D341Med (cell line): ENCODE results near the gene ERC2.

Experiments
- DNase-seq: peaks from one replicate; pipeline ENCODE4 v3.0.0; 2012; ENCODE audit warnings: low spot score

Gene ERC2

DNA sequence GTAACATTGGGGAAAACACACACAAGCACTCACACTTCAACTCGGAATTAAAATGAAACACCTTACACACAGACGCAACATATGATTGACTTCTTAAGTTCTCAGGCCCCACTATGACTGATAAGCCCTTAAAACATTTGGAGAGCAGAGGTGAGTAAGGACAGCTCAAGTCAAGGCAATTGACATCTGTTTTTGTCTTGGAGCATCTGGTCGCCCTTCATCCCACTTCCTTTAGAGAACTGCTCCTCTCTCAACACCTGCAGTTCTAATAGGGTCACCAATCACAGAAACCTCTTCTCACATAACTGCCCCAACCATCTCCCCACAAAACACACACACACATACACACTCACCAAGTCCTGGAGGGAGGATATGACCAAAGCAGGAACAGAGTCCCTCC, 43.4 kb downstream of the ERC2 start:
- no peak for DNase-seq

DNA sequence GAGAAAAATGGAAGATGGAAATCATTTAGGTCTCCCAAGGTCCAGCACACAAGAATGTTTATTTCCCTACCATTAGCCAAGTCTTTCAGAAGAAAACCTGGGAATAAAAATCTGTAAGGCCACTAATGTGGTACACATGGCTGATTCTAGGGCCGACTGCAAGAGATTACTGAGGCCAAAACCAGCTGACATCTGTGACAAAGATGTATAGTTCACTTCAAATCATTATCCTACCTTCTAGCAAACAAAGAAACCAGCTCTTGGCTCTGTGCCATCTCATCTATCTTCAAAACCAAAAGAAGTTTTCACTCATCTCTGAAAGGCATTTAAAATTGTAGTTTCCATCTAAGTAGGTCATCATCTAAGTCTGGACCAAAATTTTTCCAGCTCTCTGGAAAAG, 43.9 kb downstream of the ERC2 start:
- no peak for DNase-seq

DNA sequence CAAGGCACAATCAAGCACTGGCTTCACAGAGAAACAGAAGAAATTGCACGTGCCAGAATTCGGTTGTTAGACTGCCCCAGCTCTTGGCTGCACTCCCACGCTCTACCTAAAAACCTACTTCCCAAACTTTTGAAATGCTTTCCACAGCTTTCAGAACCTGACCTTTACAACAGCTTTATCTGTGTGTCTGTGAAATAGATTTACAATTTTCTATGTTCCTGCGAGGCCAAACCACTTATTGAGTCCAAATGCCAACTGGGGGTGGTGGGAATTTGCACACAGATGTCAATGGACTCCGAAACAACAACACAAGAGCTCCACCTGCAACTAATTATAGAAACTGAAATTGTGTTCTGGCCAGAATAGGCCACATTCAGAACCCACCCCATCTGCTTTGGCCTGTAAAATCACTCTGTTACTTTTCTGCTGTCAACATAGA, 44.6 kb downstream of the ERC2 start:
- DNase-seq: no peak

DNA sequence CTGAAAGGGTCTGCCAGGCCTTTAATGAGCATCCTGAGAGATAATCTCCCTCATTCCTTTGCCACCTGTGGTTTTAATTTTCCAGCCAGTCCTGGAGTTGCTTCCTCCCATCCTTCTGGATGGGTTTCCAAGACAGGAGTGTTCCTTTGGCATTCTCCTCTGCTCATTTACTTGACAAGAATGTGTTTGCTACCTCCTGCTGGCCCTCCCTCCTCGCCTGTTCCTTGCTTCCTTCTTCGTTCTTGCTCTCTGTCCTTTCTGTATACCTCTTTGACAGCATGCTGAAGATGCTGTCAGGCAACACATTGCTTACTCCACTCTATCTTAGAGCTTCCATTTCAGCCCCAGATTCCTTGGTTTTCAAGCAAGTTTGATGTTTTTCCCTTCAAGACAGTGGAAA, 46.0 kb downstream of the ERC2 start:
- DNase-seq: no peak

DNA sequence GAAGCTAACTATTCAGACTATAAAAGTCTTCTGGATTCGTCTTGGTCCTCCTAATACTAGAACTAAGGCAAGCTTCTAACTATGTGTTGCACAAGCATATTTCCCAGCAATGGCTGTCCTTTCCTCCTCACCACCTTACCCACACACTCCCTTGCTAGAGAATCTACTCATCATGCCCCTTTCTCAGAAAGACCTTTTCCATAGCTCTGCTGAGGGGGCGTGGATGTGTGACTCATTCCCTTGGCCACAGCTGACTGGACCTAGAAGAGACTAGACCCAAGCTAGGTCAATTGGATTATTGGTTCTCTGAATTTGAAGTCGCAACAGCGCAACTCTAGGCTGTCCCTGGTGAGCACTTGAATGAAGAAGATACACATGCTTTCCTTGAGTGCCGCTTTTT, 47.1 kb downstream of the ERC2 start:
- DNase-seq: no peak

DNA sequence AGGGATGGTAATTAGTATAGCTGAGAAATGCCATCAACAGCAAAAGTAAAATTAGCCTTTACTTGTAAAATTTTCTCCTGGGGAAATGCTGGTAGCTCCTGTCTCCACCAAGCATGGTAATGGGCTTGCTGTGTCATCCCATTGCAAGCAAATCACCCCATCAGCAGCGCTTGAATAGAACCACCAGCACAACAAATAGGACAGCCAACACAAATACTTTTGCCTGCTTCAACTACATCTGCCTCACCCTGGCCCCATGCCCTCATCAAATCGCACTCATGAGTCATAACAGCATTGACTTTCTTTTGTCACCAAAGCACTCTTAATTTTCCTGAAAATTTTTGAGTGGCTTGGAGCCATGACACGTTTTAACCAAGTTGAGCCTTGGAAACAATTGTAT, 52.6 kb downstream of the ERC2 start:
- no peak for DNase-seq

DNA sequence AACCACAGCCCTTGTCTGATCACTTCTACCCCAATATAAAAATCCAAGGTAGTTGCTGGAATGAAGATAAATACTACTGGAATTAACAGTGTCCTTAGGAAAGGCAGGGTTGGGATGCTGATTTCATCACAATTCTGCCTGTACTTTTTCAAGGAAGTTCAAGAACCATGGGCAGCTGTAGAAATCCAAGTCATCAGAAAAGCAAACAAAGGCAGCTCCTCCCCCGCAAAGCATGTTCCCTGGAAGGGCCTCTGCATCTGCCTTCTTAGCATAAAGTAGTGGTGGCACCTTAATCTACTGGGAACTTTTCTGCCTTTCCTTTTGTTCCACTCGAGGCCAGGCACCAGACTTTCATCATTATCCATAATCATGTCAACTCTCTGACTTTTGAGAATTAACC, 54.4 kb downstream of the ERC2 start:
- no peak for DNase-seq

DNA sequence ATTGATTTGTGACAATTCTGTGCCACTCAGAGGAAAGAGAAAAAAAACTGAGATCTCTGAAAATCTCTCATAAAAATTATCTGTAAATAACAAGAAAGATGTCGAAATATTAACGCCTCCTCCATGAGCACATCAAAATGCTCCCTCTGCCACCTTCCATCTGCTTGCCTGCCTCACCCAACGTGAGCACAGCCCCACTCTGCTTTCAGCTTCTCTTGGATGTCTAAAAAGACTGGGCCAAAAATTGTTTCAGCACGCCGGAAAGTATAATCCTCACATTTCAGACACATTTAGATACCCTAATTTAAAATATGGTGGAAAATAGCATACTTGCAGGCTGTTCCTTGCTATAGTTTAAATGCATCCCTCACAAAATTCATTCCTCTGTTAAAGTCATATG, 57.1 kb downstream of the ERC2 start:
- DNase-seq: no peak

DNA sequence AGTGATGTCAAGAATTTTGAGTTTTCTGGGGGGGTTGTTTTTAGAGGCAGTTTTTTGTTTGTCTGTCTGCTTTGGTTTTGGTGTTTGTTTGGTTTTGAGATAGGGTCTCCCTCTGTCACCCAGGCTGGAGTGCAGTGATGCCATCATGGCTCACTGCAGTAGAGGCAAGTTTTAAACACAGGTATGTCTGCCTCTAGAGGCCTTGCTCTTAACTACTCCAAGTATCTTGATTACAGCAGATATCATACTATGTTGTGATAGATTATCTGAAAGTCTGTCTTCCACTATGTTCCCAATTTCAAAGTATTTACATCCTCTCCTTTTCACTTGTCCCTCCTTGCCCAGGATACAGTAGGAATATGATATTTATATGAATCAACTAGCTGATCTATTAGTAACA, 57.7 kb downstream of the ERC2 start:
- no peak for DNase-seq

DNA sequence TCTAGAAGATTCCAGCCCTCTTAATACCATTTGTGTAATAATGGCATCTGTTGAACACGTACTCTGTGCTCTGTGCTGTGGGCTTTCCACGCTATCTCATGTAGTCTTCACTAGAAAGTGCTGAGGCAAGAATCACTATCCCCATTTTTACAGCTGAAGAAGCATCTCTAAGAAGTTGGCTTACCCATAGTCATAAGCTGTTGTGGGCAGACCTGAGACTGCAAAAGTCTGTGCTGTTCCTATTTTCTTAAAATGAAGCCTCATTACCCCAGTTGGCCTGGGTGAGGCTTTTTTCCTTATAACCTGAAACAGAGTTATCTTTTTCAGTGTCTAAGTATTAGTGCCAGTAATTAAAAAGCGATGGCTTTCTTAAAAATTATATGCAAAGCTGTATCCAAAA, 58.5 kb downstream of the ERC2 start:
- DNase-seq: no peak

DNA sequence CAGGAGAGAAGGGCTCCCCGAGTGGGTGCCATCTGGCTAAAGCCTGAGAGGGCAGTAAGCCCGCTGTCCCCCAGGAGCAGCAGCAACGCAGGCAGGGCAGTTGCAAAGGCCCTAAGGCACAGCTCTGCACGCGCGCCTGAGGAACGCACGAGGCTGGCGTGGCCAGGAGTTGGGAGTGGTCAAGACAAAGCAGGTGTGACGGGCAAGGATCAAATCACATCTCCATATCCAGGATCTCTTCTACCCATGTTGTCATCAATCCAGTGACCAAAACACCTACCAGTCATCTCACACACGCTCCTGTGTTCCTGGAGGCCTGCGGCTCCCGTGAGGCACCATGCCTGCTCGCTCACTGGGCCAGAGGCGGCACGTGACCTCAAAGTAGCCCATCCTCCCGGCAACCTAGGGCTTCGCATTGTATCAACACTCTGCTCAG, 59.5 kb downstream of the ERC2 start:
- no peak for DNase-seq

DNA sequence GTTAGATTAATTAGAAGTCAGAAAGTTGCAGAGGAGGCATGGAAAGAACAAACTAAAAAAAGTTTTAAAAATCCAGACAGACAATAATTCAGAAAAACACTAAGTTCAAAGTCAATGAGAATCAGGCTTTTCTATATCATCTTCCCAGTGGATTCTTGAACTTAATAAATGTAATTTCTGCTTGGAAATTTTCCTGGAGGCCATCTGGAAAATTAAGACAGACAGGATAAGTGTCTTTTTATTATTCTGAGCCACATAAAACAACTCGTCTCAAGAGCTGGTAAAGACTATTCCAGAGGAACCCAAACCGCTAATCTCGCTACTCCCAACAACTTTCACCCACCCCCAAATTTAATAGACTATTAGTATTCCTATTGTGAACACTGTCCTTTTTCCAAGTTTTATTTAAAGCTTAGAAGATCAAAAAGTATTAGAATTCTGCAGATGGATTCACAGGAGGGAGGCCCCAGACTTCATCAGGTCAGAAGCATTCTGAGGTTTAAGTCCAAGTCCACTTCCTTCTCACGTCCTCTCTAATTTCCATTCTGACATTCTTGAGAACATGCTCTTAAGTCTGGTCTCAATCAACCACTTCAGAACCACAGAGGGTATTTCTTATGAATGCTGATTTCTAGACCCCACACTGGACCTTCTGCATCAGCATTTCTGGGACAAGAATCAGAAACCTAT, 61.3 kb downstream of the ERC2 start:
- DNase-seq: no peak

DNA sequence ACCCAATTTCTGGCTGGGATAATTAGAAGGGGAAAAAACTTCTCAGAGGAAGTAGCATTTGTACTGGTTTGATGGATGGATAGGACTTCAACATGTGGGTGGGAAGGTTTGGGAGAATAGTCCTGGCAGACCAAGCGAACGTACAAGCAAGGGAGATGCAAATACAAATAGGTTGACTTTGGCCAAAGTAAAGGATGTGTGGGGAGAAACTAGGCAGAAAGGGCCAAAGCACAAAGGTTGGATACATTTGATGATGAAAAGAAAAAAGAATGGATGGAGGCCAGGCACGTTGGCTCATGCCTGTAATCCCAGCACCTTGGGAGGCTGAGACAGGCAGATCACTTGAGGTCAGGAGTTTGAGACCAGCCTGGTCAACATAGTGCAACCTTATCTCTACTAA, 63.4 kb downstream of the ERC2 start:
- no peak for DNase-seq

DNA sequence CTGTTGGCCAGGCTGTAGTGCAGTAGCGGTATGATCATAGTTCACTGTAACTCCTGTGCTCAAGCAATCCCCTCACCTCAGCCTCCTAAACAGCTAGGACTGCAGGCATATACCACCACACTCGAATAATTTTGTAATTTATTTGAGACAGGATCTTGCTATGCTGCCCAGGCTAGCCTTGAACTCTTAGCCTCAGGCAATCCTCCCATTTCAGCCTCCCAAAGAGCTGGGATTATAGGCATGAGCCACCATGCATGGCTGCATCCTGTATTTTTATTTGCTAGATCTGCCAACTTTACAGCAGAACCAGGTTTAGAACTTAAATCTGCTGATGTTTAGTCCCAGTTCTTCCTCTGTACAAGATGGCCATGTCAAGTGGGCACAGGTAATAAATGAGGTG, 69.6 kb downstream of the ERC2 start:
- DNase-seq: no peak

DNA sequence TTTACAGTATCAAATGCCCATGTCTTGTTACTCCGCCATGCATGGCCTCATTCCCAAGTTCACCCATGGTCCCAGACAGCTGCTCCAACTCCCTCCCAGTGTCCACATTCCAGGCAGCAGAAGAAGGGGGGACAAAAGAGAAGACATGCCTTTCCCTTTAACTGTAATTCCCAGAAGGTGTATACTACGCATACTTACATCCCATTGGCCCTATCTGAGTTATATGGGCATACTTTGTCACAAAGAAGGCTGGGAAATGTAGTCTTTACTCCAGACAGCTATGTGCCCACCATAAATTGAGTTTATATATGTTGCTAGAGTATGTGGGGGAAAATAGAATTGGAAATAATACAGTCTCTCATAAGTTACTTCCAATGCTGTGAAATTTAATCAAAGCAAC, 70.5 kb downstream of the ERC2 start:
- no peak for DNase-seq

DNA sequence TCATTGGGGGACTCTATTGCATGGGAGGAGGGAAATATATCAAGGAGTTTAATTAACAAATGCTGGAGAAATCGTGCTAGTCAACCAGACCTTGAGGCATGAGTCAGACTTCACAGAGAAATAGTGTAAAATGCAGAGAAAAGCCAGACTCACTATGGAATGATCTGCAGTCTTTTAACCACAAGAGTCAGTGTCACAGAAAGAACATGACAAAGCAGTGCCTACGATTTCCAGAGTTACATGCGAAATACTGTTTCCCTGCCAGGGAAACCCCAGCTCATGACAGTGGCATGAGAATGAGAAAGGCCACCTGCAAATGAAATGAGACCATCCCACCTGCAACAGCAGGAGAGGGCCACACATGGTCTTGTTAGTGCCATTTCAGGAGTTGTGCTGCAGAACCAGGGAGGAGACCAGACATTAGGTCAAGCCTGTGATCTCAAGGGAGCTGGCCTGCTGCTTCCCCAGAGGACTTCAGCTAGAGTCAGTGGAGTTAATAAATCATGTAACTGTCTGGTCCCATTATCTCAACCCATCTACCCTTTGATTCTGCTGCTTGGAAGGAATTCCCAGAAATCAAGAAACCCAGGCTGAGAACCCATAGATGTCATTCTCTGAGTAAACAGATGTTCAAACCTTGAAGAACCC, 79.0 kb downstream of the ERC2 start:
- no peak for DNase-seq

DNA sequence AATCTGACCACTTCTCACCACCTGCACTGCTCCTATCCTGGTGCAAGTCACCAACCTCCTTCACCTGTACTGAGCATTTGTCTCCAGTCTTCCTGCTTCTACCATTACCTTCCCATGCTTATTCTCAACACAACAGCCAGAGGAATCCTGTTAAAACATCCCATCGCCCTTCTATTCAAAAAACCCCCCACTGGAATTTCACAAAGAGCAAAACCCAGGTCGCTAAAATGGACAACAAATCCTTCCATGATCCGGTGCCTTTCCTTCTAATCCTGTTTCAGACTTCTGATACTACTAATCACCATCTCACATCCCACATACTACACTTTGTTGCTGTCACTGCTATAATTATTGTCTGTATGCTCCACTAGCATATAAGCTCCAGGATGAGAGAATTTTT, 85.2 kb downstream of the ERC2 start:
- DNase-seq: no peak

DNA sequence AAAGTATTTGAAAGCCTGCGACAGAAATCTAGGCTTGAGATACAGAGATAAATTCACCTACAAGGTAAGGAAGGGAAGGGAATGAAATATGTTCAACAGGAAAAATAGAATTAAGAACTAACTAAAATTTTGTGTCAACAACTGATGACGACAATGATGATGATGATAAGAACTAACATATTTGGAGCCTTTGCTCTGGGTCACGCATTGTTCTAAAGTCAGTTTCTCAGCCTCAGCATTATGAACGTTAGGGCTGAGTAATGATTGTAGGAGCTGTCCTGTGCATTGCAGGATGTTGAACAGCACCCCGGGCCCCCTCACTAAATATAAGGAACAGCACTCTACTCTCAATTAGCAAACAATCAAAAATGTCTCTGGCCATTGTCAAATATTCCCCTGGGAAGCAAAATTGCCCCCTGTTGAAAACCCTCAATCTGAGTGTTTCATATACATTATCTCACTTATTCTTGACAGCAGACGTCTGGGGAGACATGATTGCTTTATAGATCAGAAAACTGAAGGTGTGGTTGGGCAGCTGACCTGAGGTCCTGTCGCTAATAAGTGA, 88.5 kb downstream of the ERC2 start:
- DNase-seq: no peak

DNA sequence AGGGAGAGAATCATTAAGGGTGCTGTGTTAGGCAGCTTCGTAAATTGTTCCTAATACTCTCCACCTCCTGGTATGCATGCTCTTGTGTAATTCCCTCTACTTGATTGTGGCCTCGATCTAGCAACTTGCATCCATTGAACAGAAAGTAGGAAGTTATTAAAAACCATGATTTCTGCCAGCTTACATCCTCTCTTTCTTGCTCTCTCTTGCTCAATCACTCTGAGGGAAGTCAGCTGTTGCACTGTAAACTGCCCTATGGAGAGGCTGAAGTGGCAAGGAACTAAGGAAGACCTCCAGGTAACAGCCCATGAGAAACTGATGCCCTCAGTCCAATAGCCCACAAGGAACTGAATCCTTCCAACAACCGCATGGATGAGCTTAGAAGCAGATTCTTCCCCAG, 92.6 kb downstream of the ERC2 start:
- no peak for DNase-seq

DNA sequence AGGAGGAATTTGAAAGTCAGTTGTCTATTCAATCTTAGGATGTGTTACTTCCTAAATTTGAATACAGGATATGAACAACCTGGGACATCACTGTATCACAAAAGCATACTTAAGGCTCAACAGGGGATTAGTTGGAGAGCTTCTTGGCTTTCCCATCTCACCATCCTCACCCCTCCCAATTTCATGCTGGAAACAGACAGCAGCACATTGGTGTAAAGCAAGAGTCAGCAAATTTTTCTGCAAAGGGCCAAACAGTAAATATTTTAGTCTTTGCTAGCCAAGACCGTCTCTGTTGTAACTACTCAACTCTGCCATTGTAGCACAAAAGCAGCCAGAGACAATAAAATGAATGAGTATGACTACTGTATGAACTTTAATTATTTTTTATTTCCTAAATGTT, 94.9 kb downstream of the ERC2 start:
- DNase-seq: no peak

DNA sequence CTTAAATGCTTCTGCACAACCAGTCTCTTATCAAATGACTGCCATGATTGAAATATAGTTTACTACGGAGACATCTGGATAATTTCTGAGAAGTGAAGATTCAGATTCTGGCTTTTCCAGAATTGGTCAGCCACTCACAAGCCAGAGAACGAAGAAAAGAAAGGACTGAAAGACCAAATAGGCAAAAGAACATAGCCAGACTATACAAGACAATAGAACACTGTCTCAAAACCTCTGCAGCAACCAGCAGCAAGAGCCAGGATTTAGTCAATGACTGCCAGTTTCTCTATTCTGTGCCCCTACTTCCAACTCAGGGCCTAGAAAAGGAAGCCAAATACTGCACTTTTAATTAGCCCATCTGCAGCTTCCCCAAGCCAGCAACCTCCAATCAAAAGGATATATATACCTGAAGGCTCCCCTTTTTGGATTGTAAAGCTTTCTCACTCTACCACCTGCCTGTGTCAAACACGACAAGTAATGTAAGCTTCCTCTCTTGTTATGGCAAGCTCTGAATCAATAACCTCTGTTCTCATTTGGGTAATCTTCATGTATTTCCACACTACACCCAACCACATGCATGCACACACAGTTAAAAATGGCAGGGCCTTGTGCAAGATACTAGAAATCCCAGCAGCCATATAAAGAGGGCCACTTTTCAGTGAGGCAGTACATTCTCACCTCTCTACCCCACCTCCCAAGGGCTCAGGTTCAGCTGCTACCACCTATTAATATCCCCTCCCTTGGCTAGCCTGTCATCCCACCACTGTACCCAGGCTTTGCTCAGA, 97.1 kb downstream of the ERC2 start:
- DNase-seq: no peak

DNA sequence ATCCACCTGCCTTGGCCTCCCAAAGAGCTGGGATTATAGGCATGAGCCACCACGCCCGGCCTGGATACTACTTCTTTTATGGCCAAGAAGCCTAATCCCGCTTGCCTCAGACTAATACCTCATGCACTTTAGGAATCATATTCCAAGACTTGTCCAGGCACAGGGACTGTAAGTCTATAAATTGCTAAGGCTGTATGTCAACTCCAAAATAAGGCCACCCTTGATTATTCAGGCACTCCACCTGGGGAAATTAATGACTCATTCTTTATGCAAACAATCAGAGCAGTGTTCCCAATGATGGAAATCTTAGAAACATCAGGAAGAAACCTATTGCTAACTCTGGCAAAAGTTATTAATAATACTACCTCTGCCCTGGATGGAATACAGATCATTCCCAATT, 98.4 kb downstream of the ERC2 start:
- DNase-seq: no peak

DNA sequence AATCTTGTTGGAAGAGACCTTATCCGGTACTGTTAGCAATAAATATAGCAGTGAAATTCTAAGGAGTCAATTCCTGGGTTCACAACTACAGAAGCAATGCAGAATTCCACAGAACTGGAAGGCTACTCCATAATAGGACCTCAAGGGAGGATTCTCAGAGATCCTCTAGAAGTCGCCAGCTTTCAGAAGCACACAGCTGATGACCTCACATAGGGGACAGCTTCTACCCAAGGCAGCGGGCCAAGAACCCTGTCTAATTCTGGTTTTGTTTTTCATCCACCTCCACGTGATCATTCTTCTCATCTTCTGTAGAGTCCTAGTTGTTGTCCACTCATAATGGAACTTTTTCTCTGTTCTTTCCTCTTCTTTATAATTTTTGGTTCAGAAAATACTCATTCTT, 99.4 kb downstream of the ERC2 start:
- DNase-seq: no peak
